Heart right ventricle (tissue), 16 donors: ENCODE results near the gene ABI3BP. TPM values are rescaled to one million over a fixed set of nuclear protein-coding genes. Genes with fewer than 3 reads are reported as not detected.

Experiments
- ATAC-seq, 8 donors: fragments of 200-7000 bp; cut with Tn5 transposase; one replicate each; pipeline ENCODE4 v1.9.1; 2020; ENCODE audit warnings: mild to moderate bottlenecking in 8 of 8, moderate library complexity in 8 of 8, moderate number of reproducible peaks in 1 of 8
- DNase-seq, 2 donors: peaks; one replicate each; pipeline ENCODE4 v3.0.0-alpha.2; 2020
- H3K27ac ChIP-seq, 10 donors: fragments of 200-600 bp; sonication (generic) in 2 of 10; one replicate each; pipeline versions ENCODE4 v1.5.0 to v1.8.0; 2020 to 2022; ENCODE audit warnings: mild to moderate bottlenecking in 3 of 10
- H3K27me3 ChIP-seq, 7 donors: fragments of 200-600 bp; one replicate each; pipeline ENCODE4 v1.8.0; 2021 to 2022; ENCODE audit warnings: mild to moderate bottlenecking in 2 of 7
- H3K36me3 ChIP-seq, 9 donors: fragments of 200-600 bp; sonication (generic) in 1 of 9; one replicate each; pipeline versions ENCODE4 v1.5.0 to v1.8.0; 2020 to 2022; ENCODE audit warnings: mild to moderate bottlenecking in 2 of 9
- H3K4me1 ChIP-seq, 9 donors: fragments of 200-600 bp; sonication (generic) in 1 of 9; one replicate each; pipeline versions ENCODE4 v1.5.0 to v1.8.0; 2020 to 2022; ENCODE audit warnings: mild to moderate bottlenecking in 4 of 9
- H3K4me3 ChIP-seq, 10 donors: fragments of 200-600 bp; sonication (generic) in 2 of 10; one replicate each; pipeline versions ENCODE4 v1.5.0 to v1.8.0; 2020 to 2022; ENCODE audit warnings: mild to moderate bottlenecking in 7 of 10, moderate library complexity in 2 of 10
- H3K9me3 ChIP-seq, 11 donors: fragments of 200-600 bp in 10 of 11; sonication (generic) in 2 of 11; one replicate each; pipeline versions ENCODE4 v1.5.0 to v1.8.0; 2013 to 2022; ENCODE audit warnings: mild to moderate bottlenecking in 2 of 11, control low read depth in 1 of 11, moderate library complexity in 1 of 11
- CTCF ChIP-seq, 9 donors: fragments of 200-600 bp; sonication (generic) in 2 of 9; IDR thresholded peaks; one replicate each; pipeline versions ENCODE4 v1.5.0 to v1.8.0; 2021 to 2022; ENCODE audit warnings: antibody characterized with exemption in 9 of 9, mild to moderate bottlenecking in 5 of 9, moderate library complexity in 1 of 9
- WGBS, 2 donors: extraction: QIAGEN DNeasy Blood & Tissue Kit; methylation state at CpG; one replicate each; pipeline ENCODE4 v1.1.7; 2013; ENCODE audit warnings: inconsistent platforms in 1 of 2; 5-methylcytosine and 5-hydroxymethylcytosine counted together
- intact Hi-C, 10 donors: fragments of 100-400 bp; cut with DNase I; formaldehyde crosslinking; loops; one replicate each; pipeline versions ENCODE4 v1.11.1 to v1.14.2; 2022
- polyA plus RNA-seq, 2 donors: library from polyadenylated mRNA; stranded (reverse); fragments of 200-250 nt; gene quantifications; one replicate each; pipeline ENCODE4 v1.2.3, GENCODE V29; 2013
- total RNA-seq, 10 donors: library from RNA; stranded (reverse); fragmentation: NEBNext Ultra II Directional in 3 of 10; extraction: Animal tissue kit (Norgen Biotek cat#: 25700) in 3 of 10; gene quantifications; one replicate each; pipeline versions ENCODE4 v1.2.1 to v1.2.4, GENCODE V29; 2021 to 2023
- donor health status: Arrhythmogenic right ventricular cardiomyopathy.
- donor health status: ischemic (EF 13 %, LVEDD 7.1; RV severe dilation, severe dysfunction).
- donor health status: healthy with polysubstance abuse.
- donor health status: DM: no; HTN: yes; CAD: no.
- donor health status: DM: no; HTN: no; CAD: no.
- donor health status: ischemic (EF 25% LVEDD 6.9; RV normal size, moderate dysfunction).
- donor health status: ischemic (EF 25% LVEDD 5.7; RV mildly dilated, moderate dysfunction).
- donor health status: healthy.
- donor health status: DM: yes; HTN: yes; CAD: no.
- donor health status: Ischemic cardiomyopathy.
- donor health status: ischemic (EF 35%, LVEDD 5.7; RV mildly dilated, moderate dysfunction).
- donor health status: nonischemic (EF 11% LVEDD 7.7; RV severe dilation, severe dysfunction).
- donor health status: DM: yes; HTN: yes; CAD: no.
- donor health status: PGD.
- donor health status: ischemic (EF 29% LVEDD 5.4; RV normal size, mild dysfunction).
- donor health status: nonischemic (EF 23%, LVEDD 6.1; RV moderate dilation, normal function).

The ABI3BP gene
- total and polyA plus RNA-seq, 12 donors = 11.7 to 90.2 (median 26.5) TPM

- Histone ChIP-seq H3K36me3 (no peaks in the 10 kb centered on the region), H3K27ac (no peak overlapping the region), H3K27me3 (no peaks in the 10 kb centered on the region), H3K9me3 (peaks cover 0 to 8% (median 0%) of the 10 kb centered on the region in 11 donors), H3K4me3 (no peak overlapping the region), H3K4me1 (peaks cover 0 to 6% (median 0%) of the 10 kb centered on the region in 9 donors)
- WGBS, 2 donors = 71 to 78% methylated on average over 4 of the region's 4 CpGs
- intact Hi-C loops = no loop called here
- DNase-seq = no peak
- ATAC-seq = no peak
- TF ChIP-seq CTCF (IDR thresholded peaks at IDR 0.05) = no peak
Observed at GRCh38 chr3:100932491-100932890, 60.7 kb downstream of the ABI3BP start.

- WGBS, 2 donors = 65 to 72% methylated on average over 6 of the region's 6 CpGs
- peak in 6 of 8 donors; percentile 45 to 91 (median 62) for ATAC-seq
- intact Hi-C loops = no loop called here
- peaks cover 0 to 8% (median 0%) of the 10 kb centered on the region in 11 donors for H3K9me3 ChIP-seq
- H3K27me3 ChIP-seq = no peaks in the 10 kb centered on the region
- no peak overlapping the region for H3K4me3 ChIP-seq
- peak overlapping the region in 6 of 10 donors; percentile 14 to 75 (median 37) for H3K27ac ChIP-seq
- no peak for TF ChIP-seq CTCF (IDR thresholded peaks at IDR 0.05)
- peaks cover 0 to 6% (median 0%) of the 10 kb centered on the region in 9 donors for H3K4me1 ChIP-seq
- H3K36me3 ChIP-seq = no peaks in the 10 kb centered on the region
- DNase-seq = peak in 1 of 2 donors; percentile 13
Observed at GRCh38 chr3:100928638-100929428, 64.4 kb downstream of the ABI3BP start.

- no peak for DNase-seq
- H3K27me3 ChIP-seq = no peaks in the 10 kb centered on the region
- H3K9me3 ChIP-seq = peaks cover 0 to 8% (median 0%) of the 10 kb centered on the region in 11 donors
- intact Hi-C loops = no loop called here
- H3K4me3 ChIP-seq = no peak overlapping the region
- TF ChIP-seq CTCF (IDR thresholded peaks at IDR 0.05) = no peak
- peak overlapping the region in 1 of 10 donors; percentile 75 for H3K27ac ChIP-seq
- ATAC-seq = peak in 1 of 8 donors; percentile 22
- H3K36me3 ChIP-seq = no peaks in the 10 kb centered on the region
- H3K4me1 ChIP-seq = peaks cover 0 to 6% (median 0%) of the 10 kb centered on the region in 9 donors
Observed at GRCh38 chr3:100927775-100928174, 65.4 kb downstream of the ABI3BP start.

- H3K27ac ChIP-seq = peak overlapping the region in 2 of 10 donors; percentile 22 to 25
- peaks cover 0 to 5% (median 0%) of the 10 kb centered on the region in 9 donors for H3K4me1 ChIP-seq
- H3K4me3 ChIP-seq = no peak overlapping the region
- H3K9me3 ChIP-seq = no peaks in the 10 kb centered on the region
- intact Hi-C loops = no loop called here
- no peak for TF ChIP-seq CTCF (IDR thresholded peaks at IDR 0.05)
- H3K36me3 ChIP-seq = no peaks in the 10 kb centered on the region
- peak in 1 of 8 donors; percentile 24 for ATAC-seq
- 43 to 51% methylated on average over 10 of the region's 10 CpGs for WGBS, 2 donors
- H3K27me3 ChIP-seq = no peaks in the 10 kb centered on the region
- DNase-seq = no peak
Observed at GRCh38 chr3:100915706-100916495, 77.3 kb downstream of the ABI3BP start.
